Gastroesophageal sphincter (tissue), 4 donors: Measurements from ENCODE around the gene CMA1. TPM values are rescaled to one million over a fixed set of nuclear protein-coding genes. Genes with fewer than 3 reads are reported as not detected.
"Not testable (repeated sequence)": the region's sequence is repeated elsewhere in the genome, so short reads cannot be mapped to it uniquely, and the experiment has no call there.

ENCODE experiments used
- ATAC-seq: fragments of 150-250 bp; one replicate; pipeline ENCODE4 v1.9.1; 2016; ENCODE audit warnings: mild to moderate bottlenecking, moderate library complexity
- H3K27ac ChIP-seq, 4 donors: fragments of 200-600 bp; sonication (generic) in 3 of 4; 1 replicate in 3 of 4; 2 replicates in 1 of 4; pipeline ENCODE4 v1.5.1; 2016 to 2019
- H3K27me3 ChIP-seq: fragments of 200-600 bp; sonication (generic); one replicate; pipeline ENCODE4 v1.5.1; 2019
- H3K36me3 ChIP-seq, 2 donors: fragments of 200-600 bp; sonication (generic); one replicate each; pipeline ENCODE4 v1.5.1; 2019; ENCODE audit warnings: control low read depth in 1 of 2
- H3K4me1 ChIP-seq, 3 donors: fragments of 200-600 bp; sonication (generic); 1 replicate in 2 of 3; 2 replicates in 1 of 3; pipeline ENCODE4 v1.5.1; 2016 to 2019; ENCODE audit warnings: control low read depth in 2 of 3
- H3K4me3 ChIP-seq, 2 donors: fragments of 200-600 bp; sonication (generic); one replicate each; pipeline ENCODE4 v1.5.1; 2019; ENCODE audit warnings: mild to moderate bottlenecking in 1 of 2, moderate library complexity in 1 of 2
- H3K9me3 ChIP-seq, 3 donors: fragments of 200-600 bp; sonication (generic); one replicate each; pipeline ENCODE4 v1.5.1; 2017 to 2019; ENCODE audit warnings: control low read depth in 2 of 3
- CTCF ChIP-seq, 4 experiments: fragments of 200-600 bp in 2 of 4; fragments of 450-650 bp in 2 of 4; sonication (generic) in 1 of 4; IDR thresholded peaks; one replicate each; pipeline ENCODE4 v1.5.1; 2017 to 2019; ENCODE audit warnings: antibody characterized with exemption in 4 of 4, mild to moderate bottlenecking in 2 of 4, moderate library complexity in 2 of 4
- EP300 ChIP-seq: sonication (generic); formaldehyde crosslinking; IDR thresholded peaks from one replicate; pipeline ENCODE4 v1.6.1; 2017; ENCODE audit warnings: antibody characterized with exemption, mild to moderate bottlenecking
- POLR2A ChIP-seq, 2 donors: fragments of 450-650 bp; IDR thresholded peaks; one replicate each; pipeline ENCODE4 v1.6.1; 2017; ENCODE audit warnings: antibody characterized with exemption in 2 of 2, mild to moderate bottlenecking in 2 of 2, moderate library complexity in 1 of 2
- POLR2AphosphoS5 ChIP-seq: sonication (generic); formaldehyde crosslinking; IDR thresholded peaks from one replicate; pipeline ENCODE4 v1.6.1; 2017; ENCODE audit warnings: antibody characterized with exemption
- WGBS, 2 donors: methylation state at CpG; one replicate each; pipeline ENCODE4 v1.1.5; 2018; ENCODE audit warnings: low coverage in 1 of 2; 5-methylcytosine and 5-hydroxymethylcytosine counted together
- total RNA-seq, 4 donors: library from RNA; depleted of rRNA; stranded (reverse); fragments of >200 nt; gene quantifications; one replicate each; pipeline ENCODE4 v1.1.0, GENCODE V29; 2016

CMA1 gene, protein sequence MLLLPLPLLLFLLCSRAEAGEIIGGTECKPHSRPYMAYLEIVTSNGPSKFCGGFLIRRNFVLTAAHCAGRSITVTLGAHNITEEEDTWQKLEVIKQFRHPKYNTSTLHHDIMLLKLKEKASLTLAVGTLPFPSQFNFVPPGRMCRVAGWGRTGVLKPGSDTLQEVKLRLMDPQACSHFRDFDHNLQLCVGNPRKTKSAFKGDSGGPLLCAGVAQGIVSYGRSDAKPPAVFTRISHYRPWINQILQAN
- 1 to 10 TPM in 1 of 4 donors, under 1 TPM in 1, not detected in 2; 0.93 to 9.8 TPM for total RNA-seq

DNA sequence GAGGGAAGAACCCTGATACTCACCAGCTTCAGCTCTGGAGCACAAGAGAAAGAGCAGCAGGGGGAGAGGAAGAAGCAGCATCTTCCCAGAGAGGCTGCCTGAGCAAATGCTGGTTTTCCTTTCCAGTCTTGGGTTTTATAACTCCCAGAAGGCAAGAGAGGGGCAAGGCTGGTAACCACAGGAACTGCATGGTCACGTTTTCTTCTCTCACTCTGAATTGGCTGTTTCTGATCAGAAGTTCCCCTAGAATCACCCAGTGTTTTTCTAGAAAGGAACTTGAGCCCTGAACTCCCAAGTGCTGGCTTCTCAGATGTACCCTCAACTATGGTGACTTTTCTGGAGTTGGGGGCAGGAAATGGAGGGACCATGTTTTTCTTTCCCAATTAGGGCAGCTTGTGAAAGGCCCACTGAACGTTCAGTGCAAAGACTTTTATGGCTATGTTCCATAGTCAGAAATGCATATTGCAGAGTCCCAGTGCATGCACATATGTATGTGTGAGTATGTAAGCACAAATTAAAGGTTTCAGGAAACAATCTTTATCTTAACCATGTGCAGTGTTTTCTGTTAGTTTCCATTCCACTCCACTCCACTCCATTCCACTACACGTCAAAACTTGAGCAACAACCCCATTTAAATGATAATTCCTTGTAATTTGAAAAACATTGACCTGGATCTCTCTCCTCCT is at the start of gene CMA1:
Gene CMA1 (minus strand): TSS at position 111 of the 686 bp plus-strand sequence. CDS start 30 bp downstream, at position 81.
- H3K4me1 ChIP-seq, result no peaks in the 10 kb centered on the region
- TF ChIP-seq POLR2A (IDR thresholded peaks at IDR 0.05) (no peak), CTCF (IDR thresholded peaks at IDR 0.05) (no peak), POLR2AphosphoS5 (no peak), EP300 (no peak)
- no peaks in the 10 kb centered on the region for H3K36me3 ChIP-seq
- no peak within 1 kb of the TSS for H3K4me3 ChIP-seq
- ATAC-seq, result no peak
- H3K27me3 ChIP-seq, result peaks cover 11% of the 10 kb centered on the region
- WGBS, 2 donors, result 20 to 56% methylated on average over 3 of the region's 3 CpGs
- no peak within 1 kb of the TSS for H3K27ac ChIP-seq
- no peaks in the 10 kb centered on the region for H3K9me3 ChIP-seq

DNA sequence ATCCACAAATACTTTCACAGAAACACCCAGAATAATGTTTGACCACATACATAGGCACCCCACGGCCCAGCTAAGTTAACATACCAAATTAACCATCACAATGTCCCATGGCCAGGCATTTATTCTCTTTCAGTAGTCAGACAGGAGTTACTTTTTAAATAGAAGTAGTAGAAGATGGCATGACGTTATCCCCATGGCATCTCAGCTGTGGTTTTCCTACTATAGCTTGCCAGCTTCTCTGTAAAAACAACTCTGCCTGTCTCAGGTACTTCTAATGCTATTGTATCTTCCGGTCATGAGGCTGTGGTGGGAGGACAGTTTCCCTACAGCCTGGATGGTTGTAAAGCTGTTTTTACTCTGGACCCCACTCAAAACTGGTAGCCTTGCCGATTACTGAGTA is 48.7 kb upstream of the CMA1 start:
- Histone ChIP-seq H3K36me3 (no peaks in the 10 kb centered on the region), H3K4me3 (no peak overlapping the region), H3K4me1 (no peaks in the 10 kb centered on the region), H3K27me3 (no peaks in the 10 kb centered on the region), H3K27ac (no peak overlapping the region), H3K9me3 (peaks cover 0 to 8% (median 0%) of the 10 kb centered on the region in 3 donors)
- ATAC-seq, result no peak
- TF ChIP-seq POLR2AphosphoS5 (no peak), POLR2A (IDR thresholded peaks at IDR 0.05) (no peak), EP300 (no peak)
- WGBS, 2 donors, result 37 to 49% methylated on average over 3 to 4 of the region's 4 CpGs

- not testable (repeated sequence) for ATAC-seq, H3K36me3 ChIP-seq, H3K4me3 ChIP-seq, H3K4me1 ChIP-seq, H3K27ac ChIP-seq, H3K27me3 ChIP-seq
- peaks cover 0 to 24% (median 0%) of the 10 kb centered on the region in 3 donors for H3K9me3 ChIP-seq
- WGBS, 2 donors, result 29 to 55% methylated on average over 1 of the region's 1 CpG
Observed at GRCh38 chr14:24549064-24549463, 41.0 kb upstream of the CMA1 start.

DNA sequence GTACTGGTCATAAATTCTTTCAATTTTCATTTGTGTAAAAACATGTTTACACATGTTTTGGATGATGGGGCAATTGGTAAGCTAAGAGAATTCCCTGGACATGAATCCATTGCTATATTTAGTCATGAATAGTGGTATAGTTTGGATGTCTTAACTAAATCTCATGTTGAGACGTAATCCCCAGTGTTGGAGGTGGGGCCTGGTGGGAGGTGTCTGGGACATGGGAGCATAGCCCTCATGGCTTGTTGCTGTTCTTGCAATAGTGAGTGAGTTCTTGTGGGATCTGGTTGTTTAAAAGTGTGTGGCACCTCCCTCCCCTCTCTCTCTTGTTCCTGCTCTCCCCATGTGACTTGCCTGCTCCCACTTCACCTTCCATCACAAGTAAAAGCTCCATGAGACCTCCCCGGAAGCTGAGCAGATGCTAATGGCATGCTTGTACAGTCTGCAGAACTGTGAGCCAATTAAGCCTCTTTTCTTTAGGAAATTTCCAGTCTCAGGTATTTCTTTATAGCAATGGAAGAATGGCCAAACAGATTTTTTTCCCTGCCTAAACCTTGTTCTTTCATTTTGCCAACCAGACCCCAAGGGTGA is 34.4 kb upstream of the CMA1 start:
- 88% methylated on average over 2 of the region's 2 CpGs; no CpG with 5 or more reads in 1 of the 2 donors for WGBS, 2 donors

GRCh38 chr14:24535737-24536136 is 27.7 kb upstream of the CMA1 start:
- Histone ChIP-seq H3K27me3 (peaks cover 19% of the 10 kb centered on the region), H3K27ac (no peak overlapping the region), H3K4me3 (no peak overlapping the region), H3K4me1 (no peaks in the 10 kb centered on the region), H3K36me3 (no peaks in the 10 kb centered on the region), H3K9me3 (no peaks in the 10 kb centered on the region)
- TF ChIP-seq EP300, result no peak
- TF ChIP-seq POLR2A (IDR thresholded peaks at IDR 0.05), result no peak
- TF ChIP-seq CTCF (IDR thresholded peaks at IDR 0.05), result no peak
- no peak for TF ChIP-seq POLR2AphosphoS5
- no peak for ATAC-seq
- 67 to 70% methylated on average over 1 of the region's 1 CpG for WGBS, 2 donors

More for the DNA sequence above, 34.4 kb upstream of the CMA1 start:
- Histone ChIP-seq H3K4me3 (no peak overlapping the region), H3K27ac (no peak overlapping the region), H3K9me3 (peaks cover 0 to 10% (median 0%) of the 10 kb centered on the region in 3 donors), H3K36me3 (no peaks in the 10 kb centered on the region), H3K4me1 (no peaks in the 10 kb centered on the region), H3K27me3 (peaks cover 13% of the 10 kb centered on the region)
- ATAC-seq, result no peak
- TF ChIP-seq EP300, result no peak
- no peak for TF ChIP-seq POLR2A (IDR thresholded peaks at IDR 0.05)
- TF ChIP-seq POLR2AphosphoS5, result no peak
- no peak for TF ChIP-seq CTCF (IDR thresholded peaks at IDR 0.05)
